22Rv1 (cell line): Measurements from ENCODE around the gene SLC31A1.

Source experiments
- ZFX ChIP-seq: fragments of 450-650 bp; IDR thresholded peaks from 2 replicates; pipeline ENCODE4 v1.6.1; 2017; ENCODE audit warnings: antibody characterized with exemption, borderline replicate concordance
- TF ChIP-seq, protein P1 (sequence below): fragments of 450-650 bp; IDR thresholded peaks from 2 replicates; pipeline ENCODE4 v1.5.1; 2017; ENCODE audit warnings: mild to moderate bottlenecking

GRCh38 chr9:113299800-113300292, 78.5 kb downstream of the SLC31A1 start:
- TF ChIP-seq, protein P1, sequence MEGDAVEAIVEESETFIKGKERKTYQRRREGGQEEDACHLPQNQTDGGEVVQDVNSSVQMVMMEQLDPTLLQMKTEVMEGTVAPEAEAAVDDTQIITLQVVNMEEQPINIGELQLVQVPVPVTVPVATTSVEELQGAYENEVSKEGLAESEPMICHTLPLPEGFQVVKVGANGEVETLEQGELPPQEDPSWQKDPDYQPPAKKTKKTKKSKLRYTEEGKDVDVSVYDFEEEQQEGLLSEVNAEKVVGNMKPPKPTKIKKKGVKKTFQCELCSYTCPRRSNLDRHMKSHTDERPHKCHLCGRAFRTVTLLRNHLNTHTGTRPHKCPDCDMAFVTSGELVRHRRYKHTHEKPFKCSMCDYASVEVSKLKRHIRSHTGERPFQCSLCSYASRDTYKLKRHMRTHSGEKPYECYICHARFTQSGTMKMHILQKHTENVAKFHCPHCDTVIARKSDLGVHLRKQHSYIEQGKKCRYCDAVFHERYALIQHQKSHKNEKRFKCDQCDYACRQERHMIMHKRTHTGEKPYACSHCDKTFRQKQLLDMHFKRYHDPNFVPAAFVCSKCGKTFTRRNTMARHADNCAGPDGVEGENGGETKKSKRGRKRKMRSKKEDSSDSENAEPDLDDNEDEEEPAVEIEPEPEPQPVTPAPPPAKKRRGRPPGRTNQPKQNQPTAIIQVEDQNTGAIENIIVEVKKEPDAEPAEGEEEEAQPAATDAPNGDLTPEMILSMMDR, result no peak
- no peak for TF ChIP-seq ZFX
